GM23248 (cell line): Measurements from ENCODE around the gene CHTF18. TPM values are rescaled to one million over a fixed set of nuclear protein-coding genes. Genes with fewer than 3 reads are reported as not detected.

Experiments used
- DNase-seq: peaks from one replicate; pipeline ENCODE4 v3.0.0-alpha.2; 2015
- H2AFZ ChIP-seq: fragments of 200-600 bp; sonication (generic); 2 replicates; pipeline ENCODE4 v1.6.1; 2016; ENCODE audit warnings: antibody characterized with exemption
- H3F3A ChIP-seq: fragments of 200-600 bp; sonication (generic); 2 replicates; pipeline ENCODE4 v1.6.1; 2016; ENCODE audit warnings: mild to moderate bottlenecking, antibody characterized with exemption, mixed run types; ENCODE audit not compliant: insufficient read depth
- H3K27ac ChIP-seq: fragments of 200-600 bp; sonication (generic); 2 replicates; pipeline ENCODE4 v1.5.1; 2016; ENCODE audit warnings: mild to moderate bottlenecking
- H3K27me3 ChIP-seq: fragments of 200-600 bp; sonication (generic); replicated peaks from 2 replicates; pipeline ENCODE4 v1.6.1; 2016; ENCODE audit warnings: mild to moderate bottlenecking; ENCODE audit not compliant: insufficient read depth
- H3K36me3 ChIP-seq: fragments of 200-600 bp; sonication (generic); 2 replicates; pipeline ENCODE4 v1.6.1; 2016; ENCODE audit warnings: low read depth, mild to moderate bottlenecking
- H3K4me1 ChIP-seq: fragments of 200-600 bp; sonication (generic); 2 replicates; pipeline ENCODE4 v1.6.1; 2016; ENCODE audit warnings: mild to moderate bottlenecking; ENCODE audit not compliant: insufficient read depth
- H3K4me2 ChIP-seq: fragments of 200-600 bp; sonication (generic); one replicate; pipeline ENCODE4 v1.6.1; 2016; ENCODE audit warnings: mild to moderate bottlenecking; ENCODE audit not compliant: unreplicated experiment
- H3K4me3 ChIP-seq: fragments of 200-600 bp; sonication (generic); 2 replicates; pipeline ENCODE4 v1.5.1; 2016; ENCODE audit warnings: mild to moderate bottlenecking
- H3K79me2 ChIP-seq: fragments of 200-600 bp; sonication (generic); 2 replicates; pipeline ENCODE4 v1.6.1; 2016; ENCODE audit warnings: mild to moderate bottlenecking; ENCODE audit not compliant: insufficient read depth
- H3K9ac ChIP-seq: fragments of 200-600 bp; sonication (generic); 2 replicates; pipeline ENCODE4 v1.6.1; 2016; ENCODE audit warnings: mild to moderate bottlenecking
- H3K9me2 ChIP-seq: fragments of 200-600 bp; sonication (generic); 2 replicates; pipeline ENCODE4 v1.6.1; 2016; ENCODE audit warnings: mixed run types, mild to moderate bottlenecking, moderate library complexity; ENCODE audit not compliant: insufficient read depth
- H3K9me3 ChIP-seq: fragments of 200-600 bp; sonication (generic); one replicate; pipeline ENCODE4 v1.6.1; 2017; ENCODE audit warnings: low read depth
- H4K20me1 ChIP-seq: fragments of 200-600 bp; sonication (generic); 2 replicates; pipeline ENCODE4 v1.6.0; 2016; ENCODE audit not compliant: insufficient read depth
- EZH2 ChIP-seq: fragments of 200-600 bp; sonication (generic); IDR thresholded peaks from 2 replicates; pipeline ENCODE4 v1.6.1; 2018; ENCODE audit warnings: antibody characterized with exemption, mild to moderate bottlenecking; ENCODE audit not compliant: insufficient read depth, poor library complexity, severe bottlenecking
- EZH2phosphoT487 ChIP-seq: fragments of 200-600 bp; sonication (generic); IDR thresholded peaks from 2 replicates; pipeline ENCODE4 v1.6.1; 2018; ENCODE audit warnings: antibody characterized with exemption, moderate library complexity, mild to moderate bottlenecking, low read depth; ENCODE audit not compliant: insufficient read depth
- WGBS, 2 experiments: methylation state at CpG; one replicate each; pipeline ENCODE4 v1.1.6; 2015 to 2017; ENCODE audit warnings: low lambda C conversion rate in 2 of 2, low coverage in 1 of 2; ENCODE audit errors: missing lambda C conversion rate in 2 of 2; 5-methylcytosine and 5-hydroxymethylcytosine counted together
- in situ Hi-C: fragments of 300-500 bp; cut with MboI; formaldehyde crosslinking; loops from 2 replicates; pipeline ENCODE4 v1.15.0; 2020
- polyA plus RNA-seq: library from polyadenylated mRNA; unstranded; fragments of >200 nt; fragmentation: Nextera tagmentation; extraction: Ambion mirVana; gene quantifications from 2 replicates; pipeline ENCODE4 v1.2.1, GENCODE V29; 2016
- total RNA-seq: library from RNA; depleted of rRNA; stranded (reverse); fragments of >200 nt; shearing (Covaris generic); gene quantifications from 2 replicates; pipeline ENCODE4 v1.2.3, GENCODE V29; 2014

The CHTF18 gene
- total and polyA plus RNA-seq, 2 experiments from 2014 or later, result 8.8 to 13.1 TPM

- Histone ChIP-seq H3K79me2 (peaks cover 19% of the 10 kb centered on the region), H4K20me1 (no peaks in the 10 kb centered on the region), H2AFZ (0 out of 2 replicates have a peak overlapping the region, but pooled peaks have one; percentile 82), H3K9me2 (no peaks in the 10 kb centered on the region), H3K9me3 (no peaks in the 10 kb centered on the region), H3K36me3 (no peaks in the 10 kb centered on the region), H3K27me3 (no peaks in the 10 kb centered on the region), H3K9ac (peak overlapping the region; percentile 81), H3F3A (no peaks in the 10 kb centered on the region), H3K4me2 (peak overlapping the region; percentile 45), H3K4me1 (no peaks in the 10 kb centered on the region), H3K4me3 (peak overlapping the region; percentile 83), H3K27ac (no peak overlapping the region)
- DNase-seq, result no peak
- in situ Hi-C loops, result no loop called here
- 62 to 63% methylated on average over 30 to 32 of the region's 33 CpGs for WGBS, 2 experiments
- TF ChIP-seq EZH2, result no peak
These were observed 901 bp downstream of the CHTF18 start for GRCh38 chr16:789191-789850.

GRCh38 chr16:790086-790485, 1.7 kb downstream of the CHTF18 start:
- H3K9me2 ChIP-seq, result no peaks in the 10 kb centered on the region
- no peak overlapping the region for H3K4me2 ChIP-seq
- H3K9me3 ChIP-seq, result no peaks in the 10 kb centered on the region

GRCh38 chr16:791131-791530, 2.7 kb downstream of the CHTF18 start:
- Histone ChIP-seq H3K9me2 (no peaks in the 10 kb centered on the region), H2AFZ (no peak overlapping the region), H3K79me2 (peaks cover 19% of the 10 kb centered on the region), H3K27ac (no peak overlapping the region), H3K9ac (no peak overlapping the region), H3K4me3 (no peak overlapping the region), H3K27me3 (no peaks in the 10 kb centered on the region), H3K36me3 (no peaks in the 10 kb centered on the region), H3K4me1 (no peaks in the 10 kb centered on the region), H4K20me1 (no peaks in the 10 kb centered on the region), H3K9me3 (no peaks in the 10 kb centered on the region), H3K4me2 (no peak overlapping the region), H3F3A (no peaks in the 10 kb centered on the region)
- DNase-seq, result no peak
- in situ Hi-C loops, result no loop called here
- TF ChIP-seq EZH2phosphoT487, result no peak
- no peak for TF ChIP-seq EZH2
- 93 to 95% methylated on average over 22 to 23 of the region's 23 CpGs for WGBS, 2 experiments

More at GRCh38 chr16:790086-790485, 1.7 kb downstream of the CHTF18 start:
- Histone ChIP-seq H3K9ac (no peak overlapping the region), H3K4me3 (no peak overlapping the region), H3K27me3 (no peaks in the 10 kb centered on the region), H4K20me1 (no peaks in the 10 kb centered on the region), H3K79me2 (peaks cover 19% of the 10 kb centered on the region), H3K36me3 (no peaks in the 10 kb centered on the region), H3F3A (no peaks in the 10 kb centered on the region), H3K4me1 (no peaks in the 10 kb centered on the region), H3K27ac (no peak overlapping the region), H2AFZ (no peak overlapping the region)
- no peak for DNase-seq
- WGBS, 2 experiments, result 96% methylated on average over 8 to 17 of the region's 17 CpGs
- no peak for TF ChIP-seq EZH2
- TF ChIP-seq EZH2phosphoT487, result no peak
- in situ Hi-C loops, result no loop called here

DNA sequence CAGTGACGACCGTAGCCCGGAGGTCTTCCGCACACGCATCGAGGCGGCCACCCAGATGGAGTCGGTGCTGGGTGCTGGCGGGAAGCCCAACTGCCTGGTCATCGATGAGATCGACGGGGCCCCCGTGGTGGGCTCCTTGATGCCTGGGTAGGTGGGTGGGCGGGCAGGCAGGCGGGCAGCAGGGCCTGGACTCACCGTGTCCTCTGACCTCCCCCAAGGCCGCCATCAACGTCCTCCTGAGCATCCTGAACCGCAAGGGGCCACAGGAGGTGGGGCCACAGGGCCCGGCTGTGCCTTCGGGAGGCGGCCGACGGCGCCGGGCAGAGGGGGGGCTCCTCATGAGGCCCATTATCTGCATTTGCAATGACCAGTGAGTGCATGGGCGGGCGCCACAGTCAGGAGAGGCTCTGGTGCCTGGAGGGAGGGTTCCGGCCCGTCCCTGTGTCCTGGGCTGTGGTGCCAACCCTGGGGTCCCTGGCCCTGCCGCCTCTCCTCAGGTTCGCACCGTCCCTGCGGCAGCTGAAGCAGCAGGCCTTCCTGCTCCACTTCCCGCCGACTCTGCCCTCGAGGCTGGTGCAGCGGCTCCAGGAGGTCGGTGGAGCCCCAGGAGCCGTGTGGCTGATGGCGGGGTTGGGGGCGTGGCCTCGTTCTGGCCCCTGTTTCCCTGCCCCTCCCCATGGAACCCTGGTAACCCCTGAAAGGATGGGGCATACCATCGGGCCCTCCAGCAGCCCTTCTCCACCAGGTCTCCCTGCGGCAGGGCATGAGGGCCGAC, 4.0 kb downstream of the CHTF18 start:
- H4K20me1 ChIP-seq, result no peaks in the 10 kb centered on the region
- no peak overlapping the region for H3K4me3 ChIP-seq
- TF ChIP-seq EZH2 (no peak), EZH2phosphoT487 (no peak)

More for the DNA sequence above, 4.0 kb downstream of the CHTF18 start:
- 93 to 95% methylated on average over 43 to 46 of the region's 46 CpGs for WGBS, 2 experiments
- no peaks in the 10 kb centered on the region for H3K27me3 ChIP-seq
- no peak overlapping the region for H3K27ac ChIP-seq
- no peaks in the 10 kb centered on the region for H3K4me1 ChIP-seq
- no peaks in the 10 kb centered on the region for H3K9me3 ChIP-seq
- in situ Hi-C loops, result no loop called here
- H3K9me2 ChIP-seq, result no peaks in the 10 kb centered on the region
- DNase-seq, result no peak
- no peaks in the 10 kb centered on the region for H3K36me3 ChIP-seq
- H3K79me2 ChIP-seq, result peaks cover 13% of the 10 kb centered on the region
- no peak overlapping the region for H3K4me2 ChIP-seq
- no peak overlapping the region for H2AFZ ChIP-seq
- H3K9ac ChIP-seq, result no peak overlapping the region
- no peaks in the 10 kb centered on the region for H3F3A ChIP-seq
